Gastroesophageal sphincter (tissue), 4 donors: Measurements from ENCODE around the gene STIM2. TPM values are rescaled to one million over a fixed set of nuclear protein-coding genes. Genes with fewer than 3 reads are reported as not detected.

ENCODE experiments used
- ATAC-seq: fragments of 150-250 bp; one replicate; pipeline ENCODE4 v1.9.1; 2016; ENCODE audit warnings: mild to moderate bottlenecking, moderate library complexity
- H3K27ac ChIP-seq, 4 donors: fragments of 200-600 bp; sonication (generic) in 3 of 4; 1 replicate in 3 of 4; 2 replicates in 1 of 4; pipeline ENCODE4 v1.5.1; 2016 to 2019
- H3K27me3 ChIP-seq: fragments of 200-600 bp; sonication (generic); one replicate; pipeline ENCODE4 v1.5.1; 2019
- H3K36me3 ChIP-seq, 2 donors: fragments of 200-600 bp; sonication (generic); one replicate each; pipeline ENCODE4 v1.5.1; 2019; ENCODE audit warnings: control low read depth in 1 of 2
- H3K4me1 ChIP-seq, 3 donors: fragments of 200-600 bp; sonication (generic); 1 replicate in 2 of 3; 2 replicates in 1 of 3; pipeline ENCODE4 v1.5.1; 2016 to 2019; ENCODE audit warnings: control low read depth in 2 of 3
- H3K4me3 ChIP-seq, 2 donors: fragments of 200-600 bp; sonication (generic); one replicate each; pipeline ENCODE4 v1.5.1; 2019; ENCODE audit warnings: mild to moderate bottlenecking in 1 of 2, moderate library complexity in 1 of 2
- H3K9me3 ChIP-seq, 3 donors: fragments of 200-600 bp; sonication (generic); one replicate each; pipeline ENCODE4 v1.5.1; 2017 to 2019; ENCODE audit warnings: control low read depth in 2 of 3
- CTCF ChIP-seq, 4 experiments: fragments of 200-600 bp in 2 of 4; fragments of 450-650 bp in 2 of 4; sonication (generic) in 1 of 4; IDR thresholded peaks; one replicate each; pipeline ENCODE4 v1.5.1; 2017 to 2019; ENCODE audit warnings: antibody characterized with exemption in 4 of 4, mild to moderate bottlenecking in 2 of 4, moderate library complexity in 2 of 4
- EP300 ChIP-seq: sonication (generic); formaldehyde crosslinking; IDR thresholded peaks from one replicate; pipeline ENCODE4 v1.6.1; 2017; ENCODE audit warnings: antibody characterized with exemption, mild to moderate bottlenecking
- POLR2A ChIP-seq, 2 donors: fragments of 450-650 bp; IDR thresholded peaks; one replicate each; pipeline ENCODE4 v1.6.1; 2017; ENCODE audit warnings: antibody characterized with exemption in 2 of 2, mild to moderate bottlenecking in 2 of 2, moderate library complexity in 1 of 2
- POLR2AphosphoS5 ChIP-seq: sonication (generic); formaldehyde crosslinking; IDR thresholded peaks from one replicate; pipeline ENCODE4 v1.6.1; 2017; ENCODE audit warnings: antibody characterized with exemption
- WGBS, 2 donors: methylation state at CpG; one replicate each; pipeline ENCODE4 v1.1.5; 2018; ENCODE audit warnings: low coverage in 1 of 2; 5-methylcytosine and 5-hydroxymethylcytosine counted together
- total RNA-seq, 4 donors: library from RNA; depleted of rRNA; stranded (reverse); fragments of >200 nt; gene quantifications; one replicate each; pipeline ENCODE4 v1.1.0, GENCODE V29; 2016

The STIM2 gene
- total RNA-seq, 4 donors from 2014 or later: 8.4 to 11.6 (median 10.5) TPM

GRCh38 chr4:26830701-26831100 is 29.9 kb upstream of the STIM2 start:
- Histone ChIP-seq H3K4me1 (no peaks in the 10 kb centered on the region), H3K27me3 (no peaks in the 10 kb centered on the region), H3K27ac (no peak overlapping the region), H3K9me3 (no peaks in the 10 kb centered on the region), H3K4me3 (no peak overlapping the region), H3K36me3 (no peaks in the 10 kb centered on the region)
- TF ChIP-seq POLR2AphosphoS5 (no peak), POLR2A (IDR thresholded peaks at IDR 0.05) (no peak), CTCF (IDR thresholded peaks at IDR 0.05) (no peak), EP300 (no peak)
- 91 to 96% methylated on average over 2 to 4 of the region's 4 CpGs for WGBS, 2 donors
- ATAC-seq: no peak

- Histone ChIP-seq H3K4me3 (no peak overlapping the region), H3K9me3 (no peaks in the 10 kb centered on the region), H3K4me1 (peaks cover 0 to 5% (median 0%) of the 10 kb centered on the region in 3 donors), H3K27ac (no peak overlapping the region), H3K27me3 (no peaks in the 10 kb centered on the region), H3K36me3 (no peaks in the 10 kb centered on the region)
- TF ChIP-seq EP300 (no peak), POLR2A (IDR thresholded peaks at IDR 0.05) (no peak), POLR2AphosphoS5 (no peak)
- WGBS, 2 donors: 67 to 88% methylated on average over 1 of the region's 1 CpG
- no peak for ATAC-seq
Observed at GRCh38 chr4:26836539-26836938, 24.1 kb upstream of the STIM2 start.

GRCh38 chr4:26837993-26838842 is 22.4 kb upstream of the STIM2 start:
- Histone ChIP-seq H3K4me1 (peaks cover 0 to 5% (median 0%) of the 10 kb centered on the region in 3 donors), H3K27ac (no peak overlapping the region), H3K9me3 (no peaks in the 10 kb centered on the region), H3K27me3 (no peaks in the 10 kb centered on the region), H3K4me3 (no peak overlapping the region), H3K36me3 (no peaks in the 10 kb centered on the region)
- no peak for ATAC-seq
- no peak for TF ChIP-seq POLR2AphosphoS5
- no peak for TF ChIP-seq CTCF (IDR thresholded peaks at IDR 0.05)
- no peak for TF ChIP-seq EP300
- no peak for TF ChIP-seq POLR2A (IDR thresholded peaks at IDR 0.05)
- WGBS, 2 donors: 80 to 82% methylated on average over 8 of the region's 8 CpGs

- WGBS, 2 donors: 54 to 73% methylated on average over 5 of the region's 5 CpGs
- H3K27me3 ChIP-seq: no peaks in the 10 kb centered on the region
- H3K27ac ChIP-seq: no peak overlapping the region
- no peaks in the 10 kb centered on the region for H3K9me3 ChIP-seq
- no peak for ATAC-seq
- H3K36me3 ChIP-seq: no peaks in the 10 kb centered on the region
- no peak for TF ChIP-seq POLR2AphosphoS5
- TF ChIP-seq EP300: no peak
- TF ChIP-seq CTCF (IDR thresholded peaks at IDR 0.05): no peak
- TF ChIP-seq POLR2A (IDR thresholded peaks at IDR 0.05): no peak
- no peak overlapping the region for H3K4me3 ChIP-seq
- H3K4me1 ChIP-seq: peaks cover 0 to 5% (median 0%) of the 10 kb centered on the region in 3 donors
Observed at GRCh38 chr4:26839016-26839415, 21.6 kb upstream of the STIM2 start.

- Histone ChIP-seq H3K27ac (no peak overlapping the region), H3K27me3 (no peaks in the 10 kb centered on the region), H3K36me3 (no peaks in the 10 kb centered on the region), H3K9me3 (no peaks in the 10 kb centered on the region), H3K4me3 (no peak overlapping the region), H3K4me1 (peaks cover 0 to 5% (median 0%) of the 10 kb centered on the region in 3 donors)
- WGBS, 2 donors: 41 to 47% methylated on average over 3 to 5 of the region's 5 CpGs
- no peak for ATAC-seq
- TF ChIP-seq CTCF (IDR thresholded peaks at IDR 0.05) (no peak), POLR2AphosphoS5 (no peak), POLR2A (IDR thresholded peaks at IDR 0.05) (no peak), EP300 (no peak)
Observed at GRCh38 chr4:26839534-26839951, 21.1 kb upstream of the STIM2 start.
